ENCODE measurements around the gene PIK3CD.

Gene PIK3CD

DNA sequence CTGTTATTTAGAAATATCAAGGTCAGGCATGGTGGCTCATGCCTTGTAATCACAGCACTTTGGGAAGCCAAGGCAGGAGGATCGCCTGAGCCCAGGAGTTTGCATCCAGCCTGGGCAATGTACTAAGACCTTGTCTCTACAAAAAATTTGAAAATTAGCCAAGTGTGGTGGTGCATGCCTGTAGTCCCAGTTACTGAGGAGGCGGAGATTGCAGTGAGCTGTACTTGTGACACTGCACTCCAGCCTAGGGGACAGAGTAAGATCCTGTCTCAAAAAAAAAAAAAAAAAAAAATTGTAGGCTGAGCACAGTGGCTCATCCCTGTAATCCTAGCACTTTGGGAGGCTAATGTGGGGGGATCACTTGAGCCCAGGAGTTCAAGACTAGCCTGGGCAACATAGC, 45.3 kb downstream of the PIK3CD start:
- Histone ChIP-seq H3K27me3 (replicated peaks; ENCODE audit: control insufficient read depth, insufficient read depth, low read length) (no peaks in the 10 kb centered on the region), H3K4me3 (replicated peaks; ENCODE audit: low read depth, low read length) (no peak overlapping the region), H3K36me3 (ENCODE audit: control insufficient read depth, insufficient read depth, low read length) (peaks cover 12% of the 10 kb centered on the region)
- no peak for TF ChIP-seq CTCF (IDR thresholded peaks at IDR 0.05; ENCODE audit: insufficient read depth, low read length, poor library complexity, severe bottlenecking)
- no peak for DNase-seq (ENCODE audit: extremely low read depth, insufficient read length)

DNA sequence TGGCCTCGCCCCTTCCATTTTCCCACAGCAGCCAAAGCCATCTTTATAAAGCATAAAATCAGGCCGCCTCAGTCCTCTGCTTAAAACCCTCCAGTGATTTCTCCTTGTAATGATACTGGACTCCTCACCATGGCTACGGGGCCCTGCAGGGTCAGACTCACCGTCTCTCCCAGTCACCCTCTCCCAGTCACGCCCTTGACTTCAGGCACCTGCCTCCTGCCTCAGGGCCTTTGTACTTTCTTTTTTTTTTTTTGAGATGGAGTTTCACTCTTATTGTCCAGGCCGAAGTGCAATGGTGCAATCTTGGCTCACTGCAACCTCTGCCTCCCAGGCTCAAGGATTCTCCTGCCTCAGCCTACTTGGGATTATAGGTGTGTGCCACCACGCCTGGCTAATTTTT, 47.8 kb downstream of the PIK3CD start:
- Histone ChIP-seq H3K4me3 (replicated peaks; ENCODE audit: low read depth, low read length) (no peak overlapping the region), H3K36me3 (ENCODE audit: control insufficient read depth, insufficient read depth, low read length) (peaks cover 13% of the 10 kb centered on the region), H3K27me3 (replicated peaks; ENCODE audit: control insufficient read depth, insufficient read depth, low read length) (no peaks in the 10 kb centered on the region)
- no peak for TF ChIP-seq CTCF (IDR thresholded peaks at IDR 0.05; ENCODE audit: insufficient read depth, low read length, poor library complexity, severe bottlenecking)
- no peak for DNase-seq (ENCODE audit: extremely low read depth, insufficient read length)

GRCh38 chr1:9700340-9700739, 48.8 kb downstream of the PIK3CD start:
- no peak for DNase-seq (ENCODE audit: extremely low read depth, insufficient read length)

GRCh38 chr1:9701665-9702064, 50.1 kb downstream of the PIK3CD start:
- Histone ChIP-seq H3K4me3 (replicated peaks; ENCODE audit: low read depth, low read length) (no peak overlapping the region), H3K27me3 (replicated peaks; ENCODE audit: control insufficient read depth, insufficient read depth, low read length) (no peaks in the 10 kb centered on the region), H3K36me3 (ENCODE audit: control insufficient read depth, insufficient read depth, low read length) (peaks cover 13% of the 10 kb centered on the region)
- no peak for DNase-seq (ENCODE audit: extremely low read depth, insufficient read length)
- TF ChIP-seq CTCF (IDR thresholded peaks at IDR 0.05; ENCODE audit: insufficient read depth, low read length, poor library complexity, severe bottlenecking) = no peak

More at GRCh38 chr1:9700340-9700739, 48.8 kb downstream of the PIK3CD start:
- Histone ChIP-seq H3K4me3 (replicated peaks; ENCODE audit: low read depth, low read length) (no peak overlapping the region), H3K27me3 (replicated peaks; ENCODE audit: control insufficient read depth, insufficient read depth, low read length) (no peaks in the 10 kb centered on the region), H3K36me3 (ENCODE audit: control insufficient read depth, insufficient read depth, low read length) (peaks cover 13% of the 10 kb centered on the region)
- TF ChIP-seq CTCF (IDR thresholded peaks at IDR 0.05; ENCODE audit: insufficient read depth, low read length, poor library complexity, severe bottlenecking) = no peak

DNA sequence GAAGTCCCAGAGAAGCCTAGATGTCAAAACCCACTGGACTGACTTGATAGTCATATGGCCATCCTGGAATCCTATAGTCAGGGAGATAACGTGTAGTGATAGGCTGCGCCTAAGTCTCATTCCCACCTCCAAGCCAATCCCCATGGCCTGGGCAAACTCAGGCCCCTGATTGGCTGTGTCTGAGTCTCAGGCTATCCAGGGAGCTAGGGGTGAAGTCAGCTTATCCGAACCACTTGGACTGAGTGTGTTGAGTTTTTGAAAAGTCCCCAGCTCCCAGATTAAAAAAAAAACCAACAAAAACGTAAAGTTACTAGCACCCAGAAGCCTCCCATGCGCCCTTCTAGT, 51.6 kb downstream of the PIK3CD start:
- Histone ChIP-seq H3K4me3 (replicated peaks; ENCODE audit: low read depth, low read length) (no peak overlapping the region), H3K36me3 (ENCODE audit: control insufficient read depth, insufficient read depth, low read length) (peaks cover 17% of the 10 kb centered on the region), H3K27me3 (replicated peaks; ENCODE audit: control insufficient read depth, insufficient read depth, low read length) (no peaks in the 10 kb centered on the region)
- DNase-seq (ENCODE audit: extremely low read depth, insufficient read length) = no peak
- TF ChIP-seq CTCF (IDR thresholded peaks at IDR 0.05; ENCODE audit: insufficient read depth, low read length, poor library complexity, severe bottlenecking) = no peak

- TF ChIP-seq CTCF (IDR thresholded peaks at IDR 0.05; ENCODE audit: insufficient read depth, low read length, poor library complexity, severe bottlenecking) = no peak
- DNase-seq (ENCODE audit: extremely low read depth, insufficient read length) = no peak
- no peak overlapping the region for H3K4me3 ChIP-seq (replicated peaks; ENCODE audit: low read depth, low read length)
- H3K36me3 ChIP-seq (ENCODE audit: control insufficient read depth, insufficient read depth, low read length) = peaks cover 17% of the 10 kb centered on the region
- no peaks in the 10 kb centered on the region for H3K27me3 ChIP-seq (replicated peaks; ENCODE audit: control insufficient read depth, insufficient read depth, low read length)
Measured at GRCh38 chr1:9703681-9704080, 52.1 kb downstream of the PIK3CD start.

Data from GM06990 (cell line).